Stomach (tissue), 9 donors: ENCODE results near the gene ADGRD1. TPM values are rescaled to one million over a fixed set of nuclear protein-coding genes. Genes with fewer than 3 reads are reported as not detected.
"Not testable (repeated sequence)": the region's sequence is repeated elsewhere in the genome, so short reads cannot be mapped to it uniquely, and the experiment has no call there.

Experiments
- DNase-seq, 2 donors: peaks; one replicate each; pipeline versions ENCODE4 v3.0.0 to v3.0.0-alpha.2; 2013 to 2019
- H3K27ac ChIP-seq, 5 donors: fragments of 200-600 bp in 4 of 5; sonication (generic) in 4 of 5; one replicate each; pipeline ENCODE4 v1.5.1; 2013 to 2019; ENCODE audit warnings: mild to moderate bottlenecking in 1 of 5, moderate library complexity in 1 of 5
- H3K27me3 ChIP-seq, 3 donors: fragments of 200-600 bp; sonication (generic); one replicate each; pipeline ENCODE4 v1.5.1; 2017 to 2019; ENCODE audit warnings: mixed run types in 1 of 3
- H3K36me3 ChIP-seq, 4 donors: fragments of 200-600 bp; sonication (generic); 1 replicate in 3 of 4; 2 replicates in 1 of 4; pipeline ENCODE4 v1.5.1; 2016 to 2019
- H3K4me1 ChIP-seq, 4 donors: fragments of 200-600 bp; sonication (generic); one replicate each; pipeline ENCODE4 v1.5.1; 2016 to 2019
- H3K4me3 ChIP-seq, 4 donors: fragments of 200-600 bp; sonication (generic) in 3 of 4; one replicate each; pipeline ENCODE4 v1.5.1; 2016 to 2019; ENCODE audit warnings: mild to moderate bottlenecking in 1 of 4
- H3K9me3 ChIP-seq, 4 donors: fragments of 200-600 bp; sonication (generic); one replicate each; pipeline ENCODE4 v1.5.1; 2016 to 2019
- EP300 ChIP-seq: sonication (generic); formaldehyde crosslinking; IDR thresholded peaks from one replicate; pipeline ENCODE4 v1.6.1; 2017; ENCODE audit warnings: antibody characterized with exemption
- POLR2A ChIP-seq, 4 donors: fragments of 450-650 bp; IDR thresholded peaks; one replicate each; pipeline ENCODE4 v1.6.1; 2016; ENCODE audit warnings: antibody characterized with exemption in 4 of 4, control low read depth in 2 of 4, mild to moderate bottlenecking in 1 of 4, moderate library complexity in 1 of 4
- POLR2AphosphoS5 ChIP-seq, 3 donors: sonication (generic); formaldehyde crosslinking; IDR thresholded peaks; one replicate each; pipeline ENCODE4 v1.6.1; 2016; ENCODE audit warnings: antibody characterized with exemption in 3 of 3
- WGBS, 5 donors: extraction: QIAGEN DNeasy Blood & Tissue Kit in 3 of 5; methylation state at CpG; one replicate each; pipeline versions ENCODE4 v1.1.5 to v1.1.7; 2013 to 2018; 5-methylcytosine and 5-hydroxymethylcytosine counted together
- intact Hi-C: fragments of 100-400 bp; cut with DNase I; formaldehyde crosslinking; loops from one replicate; pipeline ENCODE4 v1.15.1; 2023; ENCODE audit warnings: low total_unique reads
- polyA plus RNA-seq, 3 donors: library from polyadenylated mRNA; stranded (reverse); fragments of 200-250 nt; gene quantifications; one replicate each; pipeline ENCODE4 v1.2.3, GENCODE V29; 2013
- total RNA-seq, 5 donors: library from RNA; depleted of rRNA; stranded (reverse); fragments of >200 nt; gene quantifications; one replicate each; pipeline versions ENCODE4 v1.1.0 to v1.2.3, GENCODE V29; 2014 to 2016
- TF ChIP-seq, protein P1 (sequence below), 7 experiments: fragments of 450-650 bp in 4 of 7; fragments of 200-600 bp in 3 of 7; sonication (generic) in 3 of 7; IDR thresholded peaks; one replicate each; pipeline ENCODE4 v1.5.1; 2016 to 2019; ENCODE audit warnings: antibody characterized with exemption in 7 of 7, control low read depth in 2 of 7, mild to moderate bottlenecking in 1 of 7
- donor health status: healthy with polysubstance abuse.
- donor health status: Bipolar disorder and iron deficiency.
- donor health status: healthy.

Gene ADGRD1
- total and polyA plus RNA-seq, 8 donors = 3.7 to 43.8 (median 15.4) TPM

DNA sequence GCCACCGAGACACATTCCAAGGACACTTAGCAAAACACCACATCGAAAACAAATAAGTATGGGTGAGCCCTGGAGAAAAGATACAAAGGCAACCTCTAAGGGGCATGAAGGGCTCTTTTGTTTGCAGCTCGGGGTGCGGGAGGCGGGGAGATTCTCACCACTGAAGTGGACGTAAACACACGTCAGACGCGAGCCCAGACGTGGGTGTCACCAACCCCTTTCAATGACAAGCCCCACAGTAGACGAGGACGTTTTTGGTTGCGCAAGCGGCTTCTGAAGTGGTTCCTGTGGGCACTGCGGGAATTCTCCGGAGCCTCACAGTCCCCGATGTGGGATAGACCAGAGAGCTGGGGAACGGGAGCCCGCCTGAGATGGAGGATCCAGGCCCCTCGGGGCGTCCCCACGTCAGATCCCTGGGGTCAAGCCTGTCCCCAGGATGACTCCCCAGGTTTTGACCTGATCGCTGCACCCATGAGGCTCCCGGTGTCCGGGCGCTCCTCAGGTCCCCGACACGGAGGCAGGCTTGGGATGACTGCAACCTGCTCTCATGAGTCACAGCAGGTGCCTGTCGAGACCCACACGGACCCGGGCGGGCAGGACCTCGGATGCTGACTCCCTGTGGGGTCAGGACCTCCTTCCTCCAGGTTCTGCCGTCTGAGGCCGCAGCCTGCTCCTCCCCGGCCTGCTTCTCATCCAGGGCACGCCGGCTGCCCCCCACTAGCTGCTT, 20.3 kb upstream of the ADGRD1 start:
- WGBS, 5 donors = 60 to 74% (median 73%) methylated on average over 18 to 38 of the region's 38 CpGs
- H3K27me3 ChIP-seq = peaks cover 0 to 41% (median 6%) of the 10 kb centered on the region in 3 donors
- no peaks in the 10 kb centered on the region for H3K4me1 ChIP-seq
- no peak overlapping the region for H3K27ac ChIP-seq
- no peak for DNase-seq
- intact Hi-C loops = no loop called here
- no peak overlapping the region for H3K4me3 ChIP-seq
- TF ChIP-seq POLR2A (IDR thresholded peaks at IDR 0.05) (no peak), POLR2AphosphoS5 (IDR thresholded peaks at IDR 0.05) (no peak), EP300 (no peak)
- TF ChIP-seq, protein P1, sequence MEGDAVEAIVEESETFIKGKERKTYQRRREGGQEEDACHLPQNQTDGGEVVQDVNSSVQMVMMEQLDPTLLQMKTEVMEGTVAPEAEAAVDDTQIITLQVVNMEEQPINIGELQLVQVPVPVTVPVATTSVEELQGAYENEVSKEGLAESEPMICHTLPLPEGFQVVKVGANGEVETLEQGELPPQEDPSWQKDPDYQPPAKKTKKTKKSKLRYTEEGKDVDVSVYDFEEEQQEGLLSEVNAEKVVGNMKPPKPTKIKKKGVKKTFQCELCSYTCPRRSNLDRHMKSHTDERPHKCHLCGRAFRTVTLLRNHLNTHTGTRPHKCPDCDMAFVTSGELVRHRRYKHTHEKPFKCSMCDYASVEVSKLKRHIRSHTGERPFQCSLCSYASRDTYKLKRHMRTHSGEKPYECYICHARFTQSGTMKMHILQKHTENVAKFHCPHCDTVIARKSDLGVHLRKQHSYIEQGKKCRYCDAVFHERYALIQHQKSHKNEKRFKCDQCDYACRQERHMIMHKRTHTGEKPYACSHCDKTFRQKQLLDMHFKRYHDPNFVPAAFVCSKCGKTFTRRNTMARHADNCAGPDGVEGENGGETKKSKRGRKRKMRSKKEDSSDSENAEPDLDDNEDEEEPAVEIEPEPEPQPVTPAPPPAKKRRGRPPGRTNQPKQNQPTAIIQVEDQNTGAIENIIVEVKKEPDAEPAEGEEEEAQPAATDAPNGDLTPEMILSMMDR (IDR thresholded peaks at IDR 0.05) = no peak
- H3K9me3 ChIP-seq = peaks cover 0 to 15% (median 0%) of the 10 kb centered on the region in 4 donors
- H3K36me3 ChIP-seq = no peaks in the 10 kb centered on the region

DNA sequence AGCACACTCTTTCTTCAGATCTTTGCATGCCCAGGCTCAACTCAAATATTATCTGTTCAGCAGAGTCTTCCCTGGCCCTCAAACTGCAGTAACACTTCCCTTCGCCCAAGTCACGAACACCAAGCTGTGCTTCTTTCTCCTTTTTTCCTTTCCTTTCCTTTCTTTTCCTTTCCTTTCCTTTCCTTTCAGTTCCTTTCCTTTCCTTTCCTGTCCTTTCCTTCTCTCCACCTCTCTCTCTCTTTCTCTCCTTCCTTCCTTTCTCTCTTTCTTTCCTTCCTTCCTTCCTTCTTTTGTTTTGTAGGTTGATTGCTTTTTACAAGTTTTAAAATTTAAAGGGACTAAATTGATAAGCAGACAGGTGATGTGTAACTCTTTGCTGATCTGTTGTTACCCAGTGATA, 19.0 kb upstream of the ADGRD1 start:
- intact Hi-C loops = no loop called here
- DNase-seq = no peak
- TF ChIP-seq POLR2A (IDR thresholded peaks at IDR 0.05) (no peak), EP300 (no peak)
- no peaks in the 10 kb centered on the region for H3K36me3 ChIP-seq
- WGBS, 5 donors = 84 to 94% (median 86%) methylated on average over 2 of the region's 2 CpGs
- no peak overlapping the region for H3K4me3 ChIP-seq
- no peaks in the 10 kb centered on the region for H3K4me1 ChIP-seq
- no peak overlapping the region for H3K27ac ChIP-seq
- peaks cover 0 to 29% (median 6%) of the 10 kb centered on the region in 3 donors for H3K27me3 ChIP-seq
- peaks cover 0 to 15% (median 0%) of the 10 kb centered on the region in 4 donors for H3K9me3 ChIP-seq

DNA sequence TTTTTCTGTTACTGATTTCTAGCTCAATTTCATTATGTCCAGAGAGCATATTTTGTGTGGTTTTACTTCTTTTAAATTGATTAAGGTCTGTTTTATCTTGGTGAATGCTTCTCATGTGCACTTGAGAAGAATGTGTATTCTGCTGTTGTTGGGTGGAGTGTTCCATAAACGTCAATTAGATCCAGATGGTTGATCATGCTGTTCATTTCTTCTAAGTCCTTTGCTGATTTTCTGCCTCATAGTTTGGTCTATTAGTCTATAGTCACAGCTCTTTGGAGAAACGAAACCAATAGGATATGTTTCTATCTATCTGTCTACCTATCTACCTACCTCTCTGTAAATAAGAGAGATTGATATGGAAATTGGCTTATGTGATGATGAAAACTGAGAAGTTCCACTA, 17.1 kb upstream of the ADGRD1 start:
- 53 to 70% (median 62%) methylated on average over 2 of the region's 2 CpGs for WGBS, 5 donors

DNA sequence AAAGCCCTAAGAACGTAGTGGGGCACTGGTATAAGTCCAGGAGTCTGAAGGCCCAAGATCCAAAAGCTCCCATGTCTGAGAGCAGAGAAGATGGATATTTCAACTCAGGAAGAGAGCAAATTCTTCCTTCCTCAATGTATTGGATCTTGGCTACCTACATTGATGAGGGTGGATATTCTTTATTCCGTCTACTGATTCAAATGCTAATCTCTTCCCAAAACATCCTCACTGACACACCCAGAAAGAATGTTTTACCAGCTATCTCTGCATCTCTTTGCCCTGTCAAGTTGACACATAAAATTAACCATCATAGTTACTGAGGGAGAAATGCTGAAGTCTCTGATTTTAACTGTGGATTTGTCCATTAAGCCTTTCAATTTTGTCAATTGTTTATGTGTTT, 16.6 kb upstream of the ADGRD1 start:
- WGBS, 5 donors = 74 to 88% (median 81%) methylated on average over 2 of the region's 2 CpGs
- no peaks in the 10 kb centered on the region for H3K4me1 ChIP-seq
- TF ChIP-seq, protein P1 (IDR thresholded peaks at IDR 0.05) = no peak
- TF ChIP-seq EP300 (no peak), POLR2AphosphoS5 (IDR thresholded peaks at IDR 0.05) (no peak), POLR2A (IDR thresholded peaks at IDR 0.05) (no peak)

More for the DNA sequence above, 17.1 kb upstream of the ADGRD1 start:
- intact Hi-C loops = no loop called here
- H3K27me3 ChIP-seq = peaks cover 0 to 15% (median 6%) of the 10 kb centered on the region in 3 donors
- H3K9me3 ChIP-seq = peaks cover 0 to 22% (median 6%) of the 10 kb centered on the region in 4 donors
- no peak overlapping the region for H3K4me3 ChIP-seq
- no peak overlapping the region for H3K27ac ChIP-seq
- no peaks in the 10 kb centered on the region for H3K36me3 ChIP-seq
- no peak for DNase-seq
- TF ChIP-seq, protein P1 (IDR thresholded peaks at IDR 0.05) = no peak
- TF ChIP-seq EP300 = no peak
- TF ChIP-seq POLR2A (IDR thresholded peaks at IDR 0.05) = no peak
- no peak for TF ChIP-seq POLR2AphosphoS5 (IDR thresholded peaks at IDR 0.05)
- no peaks in the 10 kb centered on the region for H3K4me1 ChIP-seq

DNA sequence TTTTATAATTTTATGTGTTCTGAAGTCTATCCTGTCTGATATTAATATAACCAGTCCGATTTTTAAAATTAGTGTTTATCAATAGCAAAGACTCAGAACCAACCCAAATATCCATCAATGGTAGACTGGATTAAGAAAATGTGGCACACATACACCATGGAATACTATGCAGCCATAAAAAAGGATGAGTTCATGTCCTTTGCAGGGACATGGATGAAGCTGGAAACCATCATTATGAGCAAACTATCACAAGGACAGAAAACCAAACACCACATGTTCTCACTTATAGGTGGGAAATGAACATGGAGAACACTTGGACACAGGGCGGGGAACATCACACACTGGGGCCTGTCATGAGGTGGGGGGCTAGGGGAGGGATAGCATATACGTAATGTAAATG, 16.2 kb upstream of the ADGRD1 start:
- intact Hi-C loops, H3K4me3 ChIP-seq, H3K27ac ChIP-seq, H3K36me3 ChIP-seq, H3K4me1 ChIP-seq, DNase-seq: not testable (repeated sequence)
- Histone ChIP-seq H3K27me3 (peaks cover 0 to 11% (median 6%) of the 10 kb centered on the region in 3 donors), H3K9me3 (peaks cover 0 to 22% (median 6%) of the 10 kb centered on the region in 4 donors)
- WGBS, 5 donors = 90 to 97% (median 95%) methylated on average over 3 of the region's 3 CpGs

More for the DNA sequence above, 16.6 kb upstream of the ADGRD1 start:
- H3K9me3 ChIP-seq = peaks cover 0 to 22% (median 6%) of the 10 kb centered on the region in 4 donors
- no peak overlapping the region for H3K4me3 ChIP-seq
- H3K27me3 ChIP-seq = peaks cover 0 to 11% (median 6%) of the 10 kb centered on the region in 3 donors
- H3K36me3 ChIP-seq = no peaks in the 10 kb centered on the region
- H3K27ac ChIP-seq = no peak overlapping the region
- DNase-seq = no peak
- intact Hi-C loops = no loop called here
